Stimulated activated CD8-positive, alpha-beta memory T cell treated with anti-CD3 and anti-CD28 coated beads, Interleukin-4, amount 100 ng/mL, for 24 hours (primary cell): Measurements from ENCODE around the gene NPIPA5.
"Not testable (repeated sequence)": the region's sequence is repeated elsewhere in the genome, so short reads cannot be mapped to it uniquely, and the experiment has no call there.

ENCODE experiments used
- DNase-seq: peaks from one replicate; pipeline ENCODE4 v3.0.0-alpha.2; 2020; ENCODE audit warnings: low read depth

Gene NPIPA5

DNA sequence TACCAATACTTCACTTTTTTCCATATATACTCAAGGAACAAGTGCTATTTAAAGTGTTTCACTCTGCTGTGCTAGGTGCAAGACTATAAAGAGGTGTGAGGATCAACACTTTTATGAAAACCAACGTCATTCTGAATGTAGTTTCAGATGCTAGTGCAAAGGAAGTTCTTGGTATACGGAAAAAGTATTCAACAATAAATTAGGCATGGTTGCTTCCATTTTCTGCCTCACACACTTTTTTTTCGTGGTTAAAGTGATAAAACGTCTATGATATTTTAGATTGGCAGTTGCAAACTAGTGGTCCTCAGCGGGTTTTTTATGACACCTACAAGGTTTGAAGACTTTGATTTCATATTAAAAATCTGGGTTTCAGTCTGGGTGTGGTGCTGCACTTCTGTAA lies 11.8 kb upstream of the NPIPA5 start:
- not testable (repeated sequence) for DNase-seq

DNA sequence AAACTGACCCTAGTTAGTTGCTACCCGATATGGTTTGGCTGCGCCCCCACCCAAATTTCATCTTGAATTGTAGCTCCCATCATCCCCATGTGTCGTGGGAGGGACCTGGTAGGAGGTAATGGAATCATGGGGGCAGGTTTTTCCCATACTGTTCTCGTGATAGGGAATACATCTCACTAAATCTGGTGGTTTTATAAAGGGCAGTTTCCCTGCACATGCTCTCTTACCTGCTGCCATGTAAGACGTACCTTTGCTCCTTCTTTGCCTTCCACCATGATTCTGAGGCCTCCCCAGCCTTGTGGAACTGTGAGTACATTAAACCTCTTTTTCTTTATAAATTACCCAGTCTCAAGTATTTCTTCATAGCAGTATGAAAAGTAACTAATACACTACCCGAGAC lies 10.0 kb upstream of the NPIPA5 start:
- not testable (repeated sequence) for DNase-seq

DNA sequence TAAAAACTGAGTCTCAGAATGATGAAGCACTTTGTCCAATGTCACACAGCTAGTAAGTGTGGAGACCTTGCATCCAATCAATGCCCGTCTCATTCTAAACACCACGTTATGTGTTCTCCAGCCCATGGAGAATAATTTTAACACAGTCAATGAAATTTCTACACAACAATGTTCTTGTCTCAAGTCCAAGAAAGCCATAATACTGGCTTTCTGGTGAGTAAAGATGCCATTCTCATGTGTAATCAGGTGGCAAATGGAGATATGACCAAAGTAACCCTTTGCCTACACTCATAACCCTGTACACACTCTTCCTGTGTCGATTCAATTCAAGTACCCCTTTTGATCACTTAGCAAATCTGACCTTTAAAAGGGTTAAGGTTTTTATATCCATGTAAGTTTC lies 4.7 kb upstream of the NPIPA5 start:
- DNase-seq: not testable (repeated sequence)

DNA sequence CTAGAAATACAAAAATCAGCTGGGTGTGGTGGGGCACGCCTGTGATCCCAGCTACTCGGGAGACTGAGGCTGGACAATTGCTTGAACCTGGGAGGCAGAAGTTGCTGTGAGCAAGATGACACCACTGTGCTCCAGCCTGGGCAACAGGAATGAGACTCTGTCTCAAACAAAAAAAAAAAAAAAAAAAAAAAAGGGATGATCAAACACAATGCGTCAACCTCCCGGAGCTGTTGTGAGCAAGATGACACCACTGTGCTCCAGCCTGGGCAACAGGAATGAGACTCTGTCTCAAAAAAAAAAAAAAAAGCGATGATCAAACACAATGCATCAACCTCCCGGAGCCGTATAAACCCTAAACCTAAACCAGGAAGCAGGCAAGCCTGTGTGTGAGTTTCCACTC lies 20.6 kb downstream of the NPIPA5 start:
- DNase-seq: not testable (repeated sequence)

DNA sequence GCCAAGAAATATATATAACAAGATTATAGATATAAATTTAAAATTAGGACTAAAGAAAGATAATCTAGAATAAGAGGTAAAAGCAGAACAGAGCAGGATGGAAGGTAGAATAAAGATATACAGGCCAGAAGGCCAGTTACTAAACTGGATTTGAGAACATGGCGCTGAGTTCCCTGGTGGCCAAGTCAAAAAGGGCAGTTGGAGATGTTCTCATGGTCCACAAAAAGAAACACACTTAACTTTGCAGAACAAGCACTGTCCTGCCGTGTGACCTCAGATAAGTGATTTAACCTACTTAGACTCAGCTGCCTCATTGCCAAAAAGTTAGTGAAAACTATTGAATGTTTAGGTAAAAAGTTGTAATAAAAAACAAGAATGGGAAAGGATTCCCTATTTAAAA lies 23.2 kb downstream of the NPIPA5 start:
- DNase-seq: not testable (repeated sequence)

DNA sequence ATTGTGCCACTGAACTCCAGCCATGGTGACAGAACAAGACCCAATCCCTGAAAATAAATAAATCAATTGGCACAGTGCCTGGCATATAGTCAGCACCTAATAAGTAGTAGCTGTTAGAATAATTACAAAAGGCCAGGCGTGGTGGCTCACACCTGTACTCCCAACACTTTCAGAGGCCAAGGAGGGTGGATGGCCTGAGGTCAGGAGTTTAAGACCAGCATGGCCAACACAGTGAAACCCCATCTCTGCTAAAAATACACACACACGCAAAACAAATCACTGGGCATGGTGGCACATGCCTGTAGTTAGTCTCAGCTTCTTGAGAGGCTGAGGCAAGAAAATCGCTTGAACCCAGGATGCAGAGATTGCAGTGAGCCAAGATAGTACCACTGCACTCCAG lies 25.2 kb downstream of the NPIPA5 start:
- DNase-seq: not testable (repeated sequence)

DNA sequence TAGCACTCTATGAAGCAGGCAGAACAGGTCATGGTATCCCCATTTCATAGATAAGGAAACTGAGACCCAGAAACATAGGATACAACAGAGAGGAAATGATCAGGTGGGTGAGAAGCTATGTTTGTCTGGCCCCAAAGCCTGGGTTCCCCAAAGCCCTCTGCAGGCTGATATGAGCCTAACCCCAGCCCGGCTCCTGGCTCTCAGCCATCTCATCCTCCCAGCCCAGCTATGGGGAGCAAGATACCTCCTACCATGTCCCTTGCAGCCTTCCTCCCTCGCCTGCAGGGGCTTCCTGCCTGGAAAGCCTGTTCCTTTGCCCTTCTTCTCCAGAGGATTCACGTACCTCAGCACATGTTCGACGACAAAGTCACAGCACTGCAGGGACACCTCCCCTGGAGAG lies 26.3 kb downstream of the NPIPA5 start:
- DNase-seq: not testable (repeated sequence)

DNA sequence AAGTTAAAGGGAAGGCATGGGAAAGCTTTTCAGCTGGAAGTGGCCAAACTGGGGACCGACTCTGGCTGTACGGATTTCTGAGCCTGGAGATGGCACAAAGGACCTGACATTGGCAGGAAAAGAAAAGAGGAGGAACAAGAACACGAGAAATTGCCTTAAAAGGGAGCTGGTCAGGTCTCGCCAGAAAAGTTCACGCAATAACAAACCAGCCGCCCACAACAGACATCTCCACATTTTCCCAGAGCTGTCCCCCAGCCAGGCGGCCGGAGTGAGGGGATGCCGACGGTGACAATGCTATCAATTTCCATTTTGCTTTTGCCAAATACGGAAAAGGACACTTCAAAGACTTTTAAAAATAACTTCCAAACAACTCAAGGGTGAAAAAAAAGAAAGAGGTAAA lies 26.8 kb downstream of the NPIPA5 start:
- DNase-seq: not testable (repeated sequence)

DNA sequence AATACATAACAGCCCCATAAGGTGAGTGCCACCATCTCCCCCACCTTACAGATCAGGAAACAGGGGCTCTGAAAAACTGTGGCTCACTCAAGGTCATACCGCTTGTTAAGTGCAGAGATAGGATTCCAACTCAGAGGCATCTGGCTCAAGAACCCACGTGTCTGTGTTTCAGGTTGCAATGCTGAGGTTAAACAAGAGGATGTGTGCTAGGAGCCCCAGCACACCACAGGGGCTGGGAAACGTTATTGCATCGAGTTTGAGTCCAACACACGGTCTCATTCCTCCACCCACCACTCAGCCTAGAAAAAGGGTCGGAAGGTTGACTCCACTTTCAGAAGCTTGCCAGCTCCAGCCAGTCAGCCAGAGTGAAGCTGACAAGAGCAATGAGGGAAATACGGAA lies 29.4 kb downstream of the NPIPA5 start:
- DNase-seq: not testable (repeated sequence)

DNA sequence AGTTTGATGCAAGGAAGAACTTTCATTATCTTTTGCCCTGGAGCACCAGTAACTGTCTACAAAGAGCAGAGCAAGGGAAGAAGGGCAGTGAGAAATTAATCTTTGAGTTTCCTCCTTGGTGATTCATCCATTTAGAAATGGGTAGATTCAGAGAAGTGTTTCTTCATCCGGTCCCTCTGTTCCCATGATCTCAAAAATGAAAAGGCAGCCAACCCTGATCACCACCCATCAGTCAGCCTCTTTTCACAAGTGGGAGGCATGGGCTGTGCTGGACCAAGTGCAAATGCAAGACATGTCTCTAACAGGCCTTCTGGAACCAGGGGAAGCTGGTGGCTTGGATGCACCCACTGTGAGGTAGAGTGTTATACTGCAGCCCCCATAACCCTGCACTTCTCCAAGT lies 35.8 kb downstream of the NPIPA5 start:
- DNase-seq: not testable (repeated sequence)

DNA sequence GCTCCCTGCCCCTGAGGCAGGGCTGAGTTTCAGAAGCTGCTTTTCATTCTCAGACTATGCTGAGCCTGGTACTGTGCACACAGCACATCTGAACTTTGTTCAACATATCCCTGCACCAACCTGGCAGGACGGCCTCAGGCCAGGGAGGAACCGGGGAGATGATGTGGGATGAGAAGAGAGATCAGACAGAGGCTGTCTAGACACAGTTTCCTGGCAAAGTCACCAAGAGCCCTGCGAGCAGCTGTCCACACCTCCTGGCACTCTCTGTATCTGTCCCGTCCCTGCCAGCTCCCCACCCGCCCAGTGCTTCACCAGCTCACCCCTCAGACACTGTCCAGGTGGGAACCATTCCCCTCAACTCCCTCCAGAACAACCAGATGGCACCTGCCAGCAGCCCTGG lies 39.1 kb downstream of the NPIPA5 start:
- DNase-seq: not testable (repeated sequence)

DNA sequence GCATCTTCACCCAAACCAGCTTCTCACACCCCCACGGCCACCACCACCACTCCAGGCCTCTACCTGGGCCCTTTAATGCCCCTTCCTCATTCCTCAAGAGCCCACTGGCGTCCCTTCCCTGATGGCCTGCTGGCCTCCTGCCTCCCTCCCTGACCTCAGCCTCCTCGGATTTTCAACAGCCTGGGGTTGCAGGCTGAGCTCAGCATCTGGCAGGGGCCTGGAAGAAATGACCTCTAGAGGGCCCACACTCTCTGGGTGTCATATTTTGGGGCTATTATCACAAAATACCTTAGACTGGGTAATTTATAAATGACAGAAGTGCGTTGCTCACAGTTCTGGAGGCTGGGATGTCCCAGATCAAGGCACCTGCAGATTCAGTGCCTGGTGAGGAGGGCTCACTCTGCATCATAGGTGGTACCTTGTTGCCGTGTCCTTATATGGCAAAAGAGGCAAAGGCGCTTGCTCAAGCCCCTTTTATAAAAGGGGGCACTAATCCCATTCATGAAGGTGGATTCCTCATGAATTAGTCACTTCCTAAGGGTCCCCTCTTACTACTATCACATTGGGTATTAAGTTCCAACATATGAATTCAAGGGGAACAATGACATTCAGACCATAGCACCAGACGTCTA lies 40.0 kb downstream of the NPIPA5 start:
- DNase-seq: not testable (repeated sequence)

DNA sequence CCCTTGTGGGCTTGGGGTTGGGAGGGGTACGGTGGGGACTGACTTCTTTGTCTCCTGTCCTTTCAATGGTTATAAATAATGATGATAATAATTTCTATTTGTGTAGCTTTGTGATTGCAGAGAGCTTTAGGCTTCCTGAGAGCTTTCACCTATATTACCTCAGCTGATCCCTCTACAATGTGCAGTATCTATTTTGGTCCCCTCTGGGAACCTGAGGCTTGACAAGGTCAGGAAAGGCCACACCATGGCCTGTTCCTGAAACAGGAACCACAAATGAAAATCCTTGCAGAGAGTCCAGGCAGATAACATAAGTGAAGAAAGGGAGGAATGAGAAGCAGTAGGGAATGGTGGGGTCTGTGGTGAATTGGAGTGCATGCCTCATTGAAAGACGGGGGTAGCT lies 42.5 kb downstream of the NPIPA5 start:
- DNase-seq: not testable (repeated sequence)

DNA sequence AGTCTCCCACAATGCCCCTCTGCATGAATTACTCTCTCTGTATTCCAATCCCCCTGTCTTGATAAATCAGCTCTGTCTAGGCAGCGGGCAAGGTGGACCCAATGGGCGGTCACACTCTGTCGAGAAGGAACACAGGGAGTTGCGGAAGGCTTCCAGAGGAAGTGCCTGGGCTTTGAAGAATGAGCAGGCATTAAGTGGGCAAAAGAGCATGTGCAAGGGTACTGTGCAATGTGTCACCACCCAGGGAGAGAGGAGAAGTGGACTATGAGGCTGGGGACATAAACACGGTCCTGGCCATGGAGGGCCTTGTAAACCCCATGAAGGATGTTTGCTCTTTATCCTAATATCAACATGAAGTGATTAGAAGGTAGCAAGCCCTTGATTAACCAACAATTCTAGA lies 44.1 kb downstream of the NPIPA5 start:
- DNase-seq: not testable (repeated sequence)

DNA sequence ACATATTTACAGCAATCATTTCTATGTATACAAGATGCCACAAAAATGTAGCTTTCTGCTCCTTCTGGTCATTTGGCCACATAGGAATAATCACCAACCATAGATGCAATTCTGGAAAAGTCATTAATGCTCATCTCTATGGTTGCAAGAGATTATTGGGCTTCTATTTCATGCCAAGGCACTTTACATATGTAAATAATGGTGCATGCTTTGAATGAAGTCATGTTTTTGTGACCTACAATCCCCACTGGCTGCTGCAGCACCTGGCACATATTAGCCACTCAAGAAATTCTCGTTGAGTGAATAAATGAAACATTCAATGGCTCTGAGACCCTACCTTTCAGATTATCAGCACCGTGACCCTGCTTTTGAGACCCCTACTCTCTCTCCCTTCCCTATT lies 47.1 kb downstream of the NPIPA5 start:
- DNase-seq: not testable (repeated sequence)

DNA sequence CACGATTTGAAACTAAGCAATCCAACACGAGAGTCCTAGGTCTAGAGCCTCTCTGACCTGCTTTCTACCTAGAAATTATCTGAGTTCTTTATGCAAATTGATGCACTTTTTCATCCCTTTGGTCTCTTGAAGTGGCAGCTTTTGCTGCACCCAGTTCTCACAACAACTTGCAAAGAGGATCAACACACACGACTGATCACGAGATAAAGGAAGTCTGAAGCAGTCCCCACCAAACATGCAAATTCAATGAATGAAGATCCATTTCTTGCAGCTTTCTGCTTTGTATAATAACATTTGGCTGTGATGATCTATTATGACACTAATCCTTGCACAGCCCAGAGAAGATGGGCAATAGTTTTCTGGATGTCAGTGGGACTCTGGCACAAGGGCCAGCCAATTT lies 53.1 kb downstream of the NPIPA5 start:
- DNase-seq: not testable (repeated sequence)

DNA sequence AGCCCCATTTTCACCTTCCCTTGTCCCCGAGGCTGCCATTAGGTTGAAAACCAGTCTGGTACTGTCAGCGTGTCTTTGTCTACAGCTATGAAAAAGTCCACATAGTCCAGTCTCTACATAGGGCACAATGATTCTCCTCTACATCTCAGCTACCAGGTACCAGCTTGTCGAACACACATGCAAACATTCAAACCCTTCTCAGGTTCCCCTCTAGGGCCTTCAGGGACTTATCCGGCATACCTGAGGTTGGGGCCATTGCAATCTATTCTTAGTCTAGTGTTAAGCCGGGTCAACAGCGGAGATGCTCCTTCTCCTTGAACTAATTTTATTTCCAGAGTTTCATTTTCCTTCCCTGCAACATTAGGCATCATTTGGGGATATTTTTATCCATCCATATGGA lies 54.7 kb downstream of the NPIPA5 start:
- DNase-seq: not testable (repeated sequence)

DNA sequence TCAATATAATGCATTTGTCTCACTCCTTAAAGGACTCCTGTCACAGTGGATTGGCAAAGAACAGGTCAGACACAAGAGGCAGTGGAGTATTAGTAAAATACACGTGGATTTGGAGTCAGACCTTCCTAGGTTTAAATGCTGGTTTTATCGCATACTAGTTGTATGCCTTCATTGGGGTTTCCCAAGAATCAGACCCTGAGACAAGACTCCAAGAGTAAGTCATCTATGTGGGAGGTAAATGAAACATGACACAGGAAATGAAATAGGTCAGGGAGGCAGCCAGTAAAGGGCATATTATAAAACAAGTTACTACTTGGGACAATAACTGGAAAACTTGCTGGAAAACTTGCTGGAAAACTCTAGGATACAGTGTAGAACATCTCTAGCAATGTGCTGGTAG lies 56.9 kb downstream of the NPIPA5 start:
- DNase-seq: not testable (repeated sequence)

DNA sequence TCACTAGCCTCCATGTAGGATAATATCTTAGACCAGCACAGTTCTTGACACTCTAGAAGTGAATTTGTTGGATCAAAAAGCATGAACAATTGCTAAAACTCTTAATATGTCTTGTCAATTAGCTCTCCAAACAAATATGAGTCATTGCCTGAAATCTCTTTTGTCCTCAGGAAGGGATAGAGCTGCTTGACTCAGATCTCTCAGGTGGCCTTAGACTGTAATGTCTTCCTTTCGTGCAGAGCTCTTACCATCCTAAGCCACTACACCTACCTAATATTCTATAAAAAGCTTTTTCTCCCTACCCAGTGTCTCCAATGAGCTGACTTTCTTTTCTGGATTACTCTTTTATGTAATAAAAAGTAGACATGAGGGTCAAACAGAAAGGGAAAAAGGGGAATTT lies 63.5 kb downstream of the NPIPA5 start:
- DNase-seq: not testable (repeated sequence)
